Neural progenitor cell (in vitro differentiated cells): ENCODE results near the gene WDR1. TPM values are rescaled to one million over a fixed set of nuclear protein-coding genes. Genes with fewer than 3 reads are reported as not detected.

Experiments used
- DNase-seq: peaks from one replicate; pipeline ENCODE4 v3.0.0-alpha.2; 2016; ENCODE audit warnings: low spot score
- H2AFZ ChIP-seq: fragments of 200-600 bp; sonication (generic); replicated peaks from 2 replicates; pipeline ENCODE4 v1.6.1; 2016; ENCODE audit warnings: antibody characterized with exemption
- H3F3A ChIP-seq: fragments of 200-600 bp; sonication (generic); 2 replicates; pipeline ENCODE4 v1.6.1; 2016; ENCODE audit warnings: antibody characterized with exemption, low read depth
- H3K27ac ChIP-seq: fragments of 200-600 bp; sonication (generic); 2 replicates; pipeline ENCODE4 v1.5.1; 2016; ENCODE audit warnings: mild to moderate bottlenecking
- H3K27me3 ChIP-seq: fragments of 200-600 bp; sonication (generic); 2 replicates; pipeline ENCODE4 v1.6.1; 2016; ENCODE audit warnings: mild to moderate bottlenecking, moderate library complexity
- H3K36me3 ChIP-seq: fragments of 200-600 bp; sonication (generic); 2 replicates; pipeline ENCODE4 v1.5.1; 2016
- H3K4me1 ChIP-seq: fragments of 200-600 bp; sonication (generic); 2 replicates; pipeline ENCODE4 v1.6.1; 2016; ENCODE audit warnings: mixed run types
- H3K4me2 ChIP-seq: fragments of 200-600 bp; sonication (generic); 2 replicates; pipeline ENCODE4 v1.6.1; 2016
- H3K4me3 ChIP-seq: fragments of 200-600 bp; sonication (generic); 2 replicates; pipeline ENCODE4 v1.5.1; 2016
- H3K79me2 ChIP-seq: fragments of 200-600 bp; sonication (generic); 2 replicates; pipeline ENCODE4 v1.6.1; 2016; ENCODE audit warnings: low read depth
- H3K9ac ChIP-seq: fragments of 200-600 bp; sonication (generic); 2 replicates; pipeline ENCODE4 v1.6.1; 2016
- H3K9me3 ChIP-seq: fragments of 200-600 bp; sonication (generic); 2 replicates; pipeline ENCODE4 v1.5.1; 2016; ENCODE audit warnings: low read depth
- H4K20me1 ChIP-seq: fragments of 200-600 bp; sonication (generic); 2 replicates; pipeline ENCODE4 v1.6.1; 2016; ENCODE audit warnings: low read depth
- H3K27ac Mint-ChIP-seq: 3 replicates; pipeline ENCODE4 v1.8.0; 2021; ENCODE audit warnings: mixed read lengths
- H3K27me3 Mint-ChIP-seq: 2 replicates; pipeline ENCODE4 v1.8.0; 2022; ENCODE audit warnings: low read depth, mild to moderate bottlenecking, inconsistent platforms, moderate library complexity, mixed read lengths; ENCODE audit not compliant: insufficient read depth
- H3K36me3 Mint-ChIP-seq: 3 replicates; pipeline ENCODE4 v1.8.0; 2021; ENCODE audit warnings: mixed read lengths
- H3K4me1 Mint-ChIP-seq: 3 replicates; pipeline ENCODE4 v1.8.0; 2021; ENCODE audit warnings: mixed read lengths
- H3K4me3 Mint-ChIP-seq: 3 replicates; pipeline ENCODE4 v1.8.0; 2021; ENCODE audit warnings: mild to moderate bottlenecking, moderate library complexity, mixed read lengths
- H3K9me3 Mint-ChIP-seq: 3 replicates; pipeline ENCODE4 v1.8.0; 2020; ENCODE audit warnings: mixed read lengths
- EZH2 ChIP-seq: fragments of 200-600 bp; sonication (generic); IDR thresholded peaks from 2 replicates; pipeline ENCODE4 v1.6.1; 2017; ENCODE audit warnings: antibody characterized with exemption, mild to moderate bottlenecking, moderate library complexity
- EZH2phosphoT487 ChIP-seq: fragments of 200-600 bp; sonication (generic); IDR thresholded peaks from 2 replicates; pipeline ENCODE4 v1.6.1; 2017; ENCODE audit warnings: antibody characterized with exemption
- total RNA-seq: library from RNA; depleted of rRNA; stranded (reverse); fragments of >200 nt; gene quantifications from 2 replicates; pipeline ENCODE4 v1.2.3, GENCODE V29; 2015; ENCODE audit warnings: low replicate concordance
- TF ChIP-seq, protein P1 (sequence below): fragments of 200-600 bp; sonication (generic); IDR thresholded peaks from 2 replicates; pipeline ENCODE4 v1.5.1; 2017; ENCODE audit warnings: antibody characterized with exemption, mild to moderate bottlenecking

Gene WDR1
- total RNA-seq, 1 donor from 2014 or later, result 83.1 TPM

GRCh38 chr4:10084651-10085358 lies 31.8 kb downstream of the WDR1 start:
- Histone ChIP-seq H3K27me3 (no peaks in the 10 kb centered on the region), H3K27ac (no peak overlapping the region), H3K79me2 (peaks cover 14% of the 10 kb centered on the region), H3K9me3 (no peaks in the 10 kb centered on the region), H3K9ac (no peak overlapping the region), H3K4me2 (no peak overlapping the region), H3K4me1 (no peaks in the 10 kb centered on the region), H3F3A (no peaks in the 10 kb centered on the region), H3K36me3 (no peaks in the 10 kb centered on the region), H4K20me1 (peaks cover 8% of the 10 kb centered on the region), H3K4me3 (no peak overlapping the region), H2AFZ (no peak overlapping the region)
- Mint-ChIP-seq H3K4me1 (no peaks in the 10 kb centered on the region), H3K4me3 (no peak overlapping the region), H3K27ac (no peak overlapping the region), H3K27me3 (peaks cover 2% of the 10 kb centered on the region), H3K36me3 (peaks cover 26% of the 10 kb centered on the region), H3K9me3 (no peaks in the 10 kb centered on the region)
- DNase-seq, result no peak
- no peak for TF ChIP-seq EZH2
- TF ChIP-seq, protein P1, sequence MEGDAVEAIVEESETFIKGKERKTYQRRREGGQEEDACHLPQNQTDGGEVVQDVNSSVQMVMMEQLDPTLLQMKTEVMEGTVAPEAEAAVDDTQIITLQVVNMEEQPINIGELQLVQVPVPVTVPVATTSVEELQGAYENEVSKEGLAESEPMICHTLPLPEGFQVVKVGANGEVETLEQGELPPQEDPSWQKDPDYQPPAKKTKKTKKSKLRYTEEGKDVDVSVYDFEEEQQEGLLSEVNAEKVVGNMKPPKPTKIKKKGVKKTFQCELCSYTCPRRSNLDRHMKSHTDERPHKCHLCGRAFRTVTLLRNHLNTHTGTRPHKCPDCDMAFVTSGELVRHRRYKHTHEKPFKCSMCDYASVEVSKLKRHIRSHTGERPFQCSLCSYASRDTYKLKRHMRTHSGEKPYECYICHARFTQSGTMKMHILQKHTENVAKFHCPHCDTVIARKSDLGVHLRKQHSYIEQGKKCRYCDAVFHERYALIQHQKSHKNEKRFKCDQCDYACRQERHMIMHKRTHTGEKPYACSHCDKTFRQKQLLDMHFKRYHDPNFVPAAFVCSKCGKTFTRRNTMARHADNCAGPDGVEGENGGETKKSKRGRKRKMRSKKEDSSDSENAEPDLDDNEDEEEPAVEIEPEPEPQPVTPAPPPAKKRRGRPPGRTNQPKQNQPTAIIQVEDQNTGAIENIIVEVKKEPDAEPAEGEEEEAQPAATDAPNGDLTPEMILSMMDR, result no peak
- no peak for TF ChIP-seq EZH2phosphoT487

GRCh38 chr4:10083861-10084641 lies 32.5 kb downstream of the WDR1 start:
- Mint-ChIP-seq H3K4me3 (no peak overlapping the region), H3K36me3 (peaks cover 30% of the 10 kb centered on the region), H3K4me1 (no peaks in the 10 kb centered on the region), H3K9me3 (no peaks in the 10 kb centered on the region), H3K27ac (no peak overlapping the region), H3K27me3 (peaks cover 2% of the 10 kb centered on the region)
- Histone ChIP-seq H3F3A (no peaks in the 10 kb centered on the region), H3K4me3 (no peak overlapping the region), H2AFZ (no peak overlapping the region), H3K4me2 (no peak overlapping the region), H3K9ac (no peak overlapping the region), H3K27ac (no peak overlapping the region), H3K9me3 (no peaks in the 10 kb centered on the region), H3K36me3 (no peaks in the 10 kb centered on the region), H3K4me1 (no peaks in the 10 kb centered on the region), H3K79me2 (peaks cover 6% of the 10 kb centered on the region), H4K20me1 (peaks cover 6% of the 10 kb centered on the region), H3K27me3 (no peaks in the 10 kb centered on the region)
- TF ChIP-seq EZH2phosphoT487, result no peak
- TF ChIP-seq, protein P1, result no peak
- DNase-seq, result no peak

- Histone ChIP-seq H3K27ac (no peak overlapping the region), H3K79me2 (no peaks in the 10 kb centered on the region), H3K27me3 (no peaks in the 10 kb centered on the region), H3K4me1 (no peaks in the 10 kb centered on the region), H3K9me3 (no peaks in the 10 kb centered on the region), H3K36me3 (no peaks in the 10 kb centered on the region), H2AFZ (no peak overlapping the region), H3K9ac (no peak overlapping the region), H3F3A (no peaks in the 10 kb centered on the region), H3K4me2 (no peak overlapping the region), H4K20me1 (peaks cover 6% of the 10 kb centered on the region), H3K4me3 (no peak overlapping the region)
- no peak for DNase-seq
- H3K27ac Mint-ChIP-seq, result no peak overlapping the region
- peaks cover 31% of the 10 kb centered on the region for H3K36me3 Mint-ChIP-seq
- TF ChIP-seq EZH2phosphoT487, result no peak
- TF ChIP-seq EZH2, result no peak
- TF ChIP-seq, protein P1, result no peak
- H3K27me3 Mint-ChIP-seq, result peaks cover 2% of the 10 kb centered on the region
- no peaks in the 10 kb centered on the region for H3K4me1 Mint-ChIP-seq
- H3K9me3 Mint-ChIP-seq, result no peaks in the 10 kb centered on the region
- no peak overlapping the region for H3K4me3 Mint-ChIP-seq
Observed at GRCh38 chr4:10083331-10083771, 33.2 kb downstream of the WDR1 start.
